Uterus (tissue), 2 donors: Measurements from ENCODE around the gene YARS2.

Experiments
- CTCF ChIP-seq, 4 experiments: fragments of 200-600 bp in 2 of 4; fragments of 450-650 bp in 2 of 4; sonication (generic) in 2 of 4; IDR thresholded peaks; one replicate each; pipeline ENCODE4 v1.5.1; 2016 to 2019; ENCODE audit warnings: antibody characterized with exemption in 4 of 4, mild to moderate bottlenecking in 2 of 4, moderate library complexity in 1 of 4
- POLR2A ChIP-seq, 2 donors: fragments of 450-650 bp; IDR thresholded peaks; one replicate each; pipeline ENCODE4 v1.6.1; 2016; ENCODE audit warnings: antibody characterized with exemption in 2 of 2, mild to moderate bottlenecking in 1 of 2, moderate library complexity in 1 of 2

- TF ChIP-seq CTCF (IDR thresholded peaks at IDR 0.05) (no peak), POLR2A (IDR thresholded peaks at IDR 0.05) (no peak)
Observed at GRCh38 chr12:32743264-32743663, 12.4 kb downstream of the YARS2 start.
